HL-60 (cell line): ENCODE results near the gene ETV3.

Experiments used
- CTCF ChIP-seq: IDR thresholded peaks from one replicate; pipeline ENCODE4 v1.5.1; 2011; ENCODE audit warnings: low read length, control low read depth, inconsistent platforms; ENCODE audit not compliant: insufficient read depth
- POLR2AphosphoS5 ChIP-seq: IDR thresholded peaks from 2 replicates; pipeline ENCODE4 v1.6.1; 2012; ENCODE audit warnings: low read depth
- REST ChIP-seq: IDR thresholded peaks from 2 replicates; pipeline ENCODE4 v1.6.1; 2012; ENCODE audit warnings: low read depth; ENCODE audit not compliant: insufficient replicate concordance
- SPI1 ChIP-seq: IDR thresholded peaks from 2 replicates; pipeline ENCODE4 v1.6.1; 2012; ENCODE audit warnings: low read depth, mild to moderate bottlenecking, borderline replicate concordance

GRCh38 chr1:157153746-157154145 is 15.6 kb upstream of the ETV3 start:
- TF ChIP-seq POLR2AphosphoS5 (no peak), CTCF (no peak), SPI1 (no peak), REST (no peak)
